Omental fat pad (tissue), 4 donors: ENCODE results near the gene ABCD3. TPM values are rescaled to one million over a fixed set of nuclear protein-coding genes. Genes with fewer than 3 reads are reported as not detected.
"Not testable (repeated sequence)": the region's sequence is repeated elsewhere in the genome, so short reads cannot be mapped to it uniquely, and the experiment has no call there.

Experiments used
- ATAC-seq: fragments of 150-250 bp; one replicate; pipeline ENCODE4 v1.9.1; 2016; ENCODE audit warnings: mild to moderate bottlenecking, moderate library complexity; ENCODE audit not compliant: low FRiP score
- DNase-seq: peaks from one replicate; pipeline ENCODE4 v3.0.0-alpha.2; 2019; ENCODE audit warnings: low spot score
- total RNA-seq, 4 donors: library from RNA; depleted of rRNA; stranded (reverse); fragments of >200 nt; gene quantifications; one replicate each; pipeline ENCODE4 v1.1.0, GENCODE V29; 2016
- TF ChIP-seq, protein P1 (sequence below), 3 donors: fragments of 450-650 bp; IDR thresholded peaks; one replicate each; pipeline ENCODE4 v1.5.1; 2016 to 2017; ENCODE audit warnings: antibody characterized with exemption in 3 of 3, mild to moderate bottlenecking in 3 of 3, moderate library complexity in 2 of 3

Gene ABCD3
- 10 to 100 TPM; 18.5 to 43.5 (median 23.4) TPM for total RNA-seq

DNA sequence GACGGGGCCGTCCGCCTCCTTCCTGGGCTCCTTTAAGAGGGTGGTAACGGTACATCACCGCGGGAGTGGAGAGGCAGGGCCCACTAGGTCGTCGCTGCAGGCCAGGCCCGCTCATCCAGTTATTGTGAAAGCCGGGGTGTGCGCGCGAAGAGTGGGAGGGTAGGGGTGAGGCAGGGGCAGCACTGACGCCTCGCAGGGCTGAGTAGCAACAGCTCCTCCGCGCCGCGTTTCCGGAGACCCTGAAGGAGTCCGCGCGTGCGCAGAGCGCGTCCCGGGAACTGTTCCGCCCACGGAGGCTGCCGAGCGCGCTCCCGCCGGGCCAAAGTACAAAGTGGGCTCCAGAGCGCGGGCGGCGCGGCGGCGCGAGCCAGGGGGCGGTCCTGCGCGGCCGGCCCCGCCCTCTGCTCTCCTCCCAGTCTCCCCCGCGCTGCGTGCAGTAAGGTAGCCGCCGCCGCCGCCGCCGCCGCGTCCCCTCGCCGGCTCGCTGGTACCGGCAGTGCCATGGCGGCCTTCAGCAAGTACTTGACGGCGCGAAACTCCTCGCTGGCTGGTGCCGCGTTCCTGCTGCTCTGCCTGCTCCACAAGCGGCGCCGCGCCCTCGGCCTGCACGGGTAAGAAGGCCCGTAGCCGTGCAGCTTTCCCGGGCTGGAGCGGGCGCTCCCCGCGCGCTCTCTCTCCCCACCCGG, at the start of gene ABCD3:
Gene ABCD3 (plus strand): TSS at position 412 of the 686 bp plus-strand sequence. CDS start 90 bp downstream, at position 502.
- ATAC-seq, result peak; percentile 97
- TF ChIP-seq, protein P1, sequence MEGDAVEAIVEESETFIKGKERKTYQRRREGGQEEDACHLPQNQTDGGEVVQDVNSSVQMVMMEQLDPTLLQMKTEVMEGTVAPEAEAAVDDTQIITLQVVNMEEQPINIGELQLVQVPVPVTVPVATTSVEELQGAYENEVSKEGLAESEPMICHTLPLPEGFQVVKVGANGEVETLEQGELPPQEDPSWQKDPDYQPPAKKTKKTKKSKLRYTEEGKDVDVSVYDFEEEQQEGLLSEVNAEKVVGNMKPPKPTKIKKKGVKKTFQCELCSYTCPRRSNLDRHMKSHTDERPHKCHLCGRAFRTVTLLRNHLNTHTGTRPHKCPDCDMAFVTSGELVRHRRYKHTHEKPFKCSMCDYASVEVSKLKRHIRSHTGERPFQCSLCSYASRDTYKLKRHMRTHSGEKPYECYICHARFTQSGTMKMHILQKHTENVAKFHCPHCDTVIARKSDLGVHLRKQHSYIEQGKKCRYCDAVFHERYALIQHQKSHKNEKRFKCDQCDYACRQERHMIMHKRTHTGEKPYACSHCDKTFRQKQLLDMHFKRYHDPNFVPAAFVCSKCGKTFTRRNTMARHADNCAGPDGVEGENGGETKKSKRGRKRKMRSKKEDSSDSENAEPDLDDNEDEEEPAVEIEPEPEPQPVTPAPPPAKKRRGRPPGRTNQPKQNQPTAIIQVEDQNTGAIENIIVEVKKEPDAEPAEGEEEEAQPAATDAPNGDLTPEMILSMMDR (IDR thresholded peaks at IDR 0.05), result no peak

DNA sequence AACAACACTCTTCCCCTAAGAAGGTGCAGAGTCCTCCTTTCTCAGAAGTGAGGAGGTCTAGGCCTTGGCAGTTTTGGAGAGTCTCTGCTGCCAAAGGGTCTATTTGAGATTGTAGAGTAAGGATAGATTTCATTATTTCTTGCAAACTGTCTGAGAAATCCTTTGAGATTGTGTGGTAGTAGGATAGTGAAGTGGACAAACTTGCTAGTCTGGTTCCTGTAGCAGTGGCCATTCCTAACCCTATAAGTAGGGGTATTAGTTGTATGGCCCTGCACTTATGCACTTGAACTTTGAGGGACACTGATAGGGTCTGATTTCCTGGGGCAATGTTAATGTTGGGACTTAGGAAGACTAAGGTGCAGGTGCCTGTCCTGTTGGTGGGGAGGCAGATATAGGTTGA, 45.4 kb upstream of the ABCD3 start:
- not testable (repeated sequence) for ATAC-seq, DNase-seq

More for the DNA sequence above, at the start of gene ABCD3:
- peak; percentile 75 for DNase-seq

DNA sequence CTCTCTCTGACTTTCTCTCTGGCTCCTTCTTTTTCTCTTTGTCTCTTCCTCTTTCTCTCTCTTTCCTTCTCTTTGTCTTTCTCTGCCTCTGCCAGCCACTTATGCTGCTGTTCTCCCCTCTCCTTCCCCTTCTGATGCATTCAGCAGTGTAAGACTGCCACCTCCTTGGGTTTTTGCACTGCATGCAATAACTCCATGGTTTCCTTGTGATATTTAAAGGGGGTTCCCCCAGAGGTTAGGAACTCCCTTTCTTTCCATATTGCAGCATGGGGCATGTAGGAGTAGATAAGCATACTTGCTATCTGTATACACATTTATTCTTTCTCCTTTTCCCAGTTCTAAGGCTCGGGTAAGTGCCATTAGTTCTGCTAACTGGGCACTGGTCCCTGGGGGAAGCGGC, 44.9 kb upstream of the ABCD3 start:
- not testable (repeated sequence) for ATAC-seq, DNase-seq

DNA sequence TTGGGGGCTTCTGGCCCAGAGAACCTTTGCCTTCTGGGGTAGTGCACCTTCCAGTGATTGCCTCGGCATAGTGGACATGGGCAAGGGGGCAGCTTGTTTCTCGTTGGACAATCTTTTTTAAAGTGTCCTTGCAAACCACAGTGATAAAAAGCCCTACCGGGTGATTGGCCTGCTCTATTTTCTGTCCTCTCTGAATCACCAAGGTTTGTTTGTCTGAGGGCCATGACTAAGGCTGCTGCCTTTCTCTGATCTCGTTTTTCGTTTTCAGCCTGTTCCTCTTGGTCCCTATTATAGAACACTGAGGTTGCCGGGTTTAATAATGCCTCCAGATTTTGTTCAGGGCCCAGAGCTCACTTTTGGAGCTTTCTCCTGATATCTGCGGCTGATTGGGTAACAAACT, 42.5 kb upstream of the ABCD3 start:
- not testable (repeated sequence) for DNase-seq, ATAC-seq

DNA sequence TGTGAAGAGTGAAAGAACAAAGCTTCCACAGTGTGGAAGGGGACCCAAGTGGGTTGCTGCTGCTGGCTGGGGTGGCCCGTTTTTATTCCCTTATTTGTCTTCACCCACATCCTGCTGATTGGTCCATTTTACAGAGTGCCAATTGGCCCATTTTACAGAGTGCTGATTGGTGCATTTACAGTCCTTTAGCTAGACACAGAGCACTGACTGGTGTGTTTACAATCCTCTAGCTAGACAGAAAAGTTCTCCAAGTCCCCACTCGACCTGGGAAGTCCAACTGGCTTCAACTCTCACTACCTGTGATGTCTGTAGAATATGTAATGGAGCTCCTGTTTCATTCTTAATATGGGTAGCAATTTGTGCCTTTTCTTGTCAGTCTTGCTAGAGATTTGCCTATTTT, 39.7 kb upstream of the ABCD3 start:
- DNase-seq, ATAC-seq: not testable (repeated sequence)

DNA sequence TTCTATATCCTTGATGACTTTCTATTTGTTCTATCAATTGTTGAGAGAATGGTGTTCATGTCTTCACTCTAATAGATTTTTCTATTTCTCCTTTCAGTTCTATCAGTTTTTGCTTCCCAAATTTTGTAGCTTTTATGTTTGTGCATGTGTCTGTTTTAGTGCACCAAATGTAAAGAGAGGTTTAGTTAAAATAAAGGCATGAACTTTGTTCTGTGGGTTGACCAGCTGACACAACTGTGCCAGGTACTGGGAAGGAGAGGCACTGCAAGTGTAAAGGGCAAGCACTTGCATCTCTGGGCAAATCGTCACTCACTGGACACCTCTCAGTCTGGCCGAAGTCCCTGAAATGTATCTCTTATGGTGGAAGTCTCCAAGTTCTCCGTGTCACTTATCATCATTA, 38.6 kb upstream of the ABCD3 start:
- ATAC-seq, result no peak
- no peak for DNase-seq
- TF ChIP-seq, protein P1 (IDR thresholded peaks at IDR 0.05), result no peak

DNA sequence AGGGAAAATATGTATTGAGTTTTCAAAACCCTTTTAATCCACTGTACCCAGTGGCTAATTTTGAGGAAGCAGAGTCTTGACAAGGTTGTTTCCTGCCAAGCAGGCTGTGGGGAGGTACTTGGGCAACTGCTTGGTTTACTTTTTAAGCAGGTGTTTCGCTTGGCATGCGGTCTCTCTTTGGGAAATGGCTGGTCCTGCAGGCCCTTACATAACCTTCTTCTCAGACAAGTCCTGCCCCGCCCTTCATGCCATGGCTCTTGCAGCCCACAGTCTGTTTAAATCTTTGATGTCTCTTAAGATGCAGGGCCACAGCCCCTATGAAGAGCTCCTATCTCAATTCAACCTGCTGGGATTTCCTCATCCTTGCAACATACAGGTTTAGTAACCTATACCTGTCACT, 36.0 kb upstream of the ABCD3 start:
- no peak for ATAC-seq
- TF ChIP-seq, protein P1 (IDR thresholded peaks at IDR 0.05), result no peak
- DNase-seq, result no peak

DNA sequence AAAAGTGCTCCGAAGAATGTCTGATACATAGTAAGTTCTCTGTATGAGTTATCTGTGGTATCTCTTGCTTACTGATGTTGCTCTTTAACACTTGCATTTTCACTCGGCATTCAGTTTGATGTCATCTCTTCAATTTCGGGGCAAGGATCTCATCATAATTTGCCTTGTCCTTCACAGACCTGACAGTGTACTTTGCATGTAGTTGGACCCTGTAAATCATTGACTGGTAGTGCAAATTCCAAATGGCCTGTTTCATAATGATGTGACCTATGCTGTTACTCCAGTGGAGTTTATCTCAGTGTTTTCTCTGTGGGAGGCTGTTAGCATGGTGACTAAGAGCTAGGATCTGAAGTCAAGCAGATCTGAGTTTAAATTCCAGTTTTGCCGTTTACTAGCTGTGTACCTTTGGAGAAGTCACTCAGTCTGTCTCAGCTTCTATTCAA, 34.2 kb upstream of the ABCD3 start:
- peak; percentile 54 for ATAC-seq
- no peak for DNase-seq
- TF ChIP-seq, protein P1 (IDR thresholded peaks at IDR 0.05), result no peak

DNA sequence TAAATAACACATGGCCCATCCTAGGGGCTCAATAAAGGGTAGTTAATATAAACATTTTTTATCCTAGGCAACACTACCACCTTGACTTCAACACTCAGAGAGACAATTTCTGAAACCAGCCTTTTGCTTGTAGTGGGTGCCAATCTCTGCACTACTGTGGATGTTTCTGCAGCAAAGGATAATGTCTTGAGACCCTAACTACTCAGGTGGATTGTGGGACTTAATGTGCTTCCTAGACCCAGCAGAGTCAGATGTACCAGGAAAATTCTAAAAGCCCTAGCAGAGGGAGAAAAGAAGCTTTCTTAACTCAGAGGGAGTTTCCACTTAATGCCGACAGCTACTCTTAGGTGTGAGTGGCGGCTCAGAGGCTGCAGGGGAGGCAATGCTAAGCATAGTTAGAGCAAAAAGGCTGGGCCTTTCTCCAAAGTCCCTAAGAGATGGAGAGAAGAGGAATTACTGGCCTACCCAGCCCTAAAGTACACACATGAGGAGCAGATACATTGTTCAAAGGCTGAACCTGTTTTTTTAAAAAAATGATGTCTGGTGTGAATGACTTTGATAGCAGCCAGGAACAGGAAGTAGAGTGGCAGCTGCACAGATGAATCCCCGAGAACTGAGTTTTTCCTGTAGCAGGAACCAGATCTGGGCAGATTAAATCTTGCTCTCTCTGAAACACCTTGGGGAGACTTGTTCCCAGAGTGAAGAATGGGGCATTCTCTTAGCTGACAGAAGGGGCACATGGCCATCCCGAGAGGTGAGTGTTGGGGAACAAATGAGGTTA, 33.5 kb upstream of the ABCD3 start:
- ATAC-seq (no peak), DNase-seq (no peak)
- TF ChIP-seq, protein P1 (IDR thresholded peaks at IDR 0.05), result no peak
